NCI-H2227 treated with DMSO at 0.1 percent for 48 hours (cell line): ENCODE results near the gene SPRYD4.
"Not testable (repeated sequence)": the region's sequence is repeated elsewhere in the genome, so short reads cannot be mapped to it uniquely, and the experiment has no call there.

Source experiments
- DNase-seq: peaks from one replicate; lab custom pipeline; 2025; lab: John Stamatoyannopoulos, UW

Gene SPRYD4

GRCh38 chr12:56476972-56477432 lies 8.6 kb downstream of the SPRYD4 start:
- no peak for DNase-seq

- no peak for DNase-seq
Measured at GRCh38 chr12:56477521-56478225, 9.3 kb downstream of the SPRYD4 start.

- no peak for DNase-seq
Measured at GRCh38 chr12:56479625-56480024, 11.2 kb downstream of the SPRYD4 start.

- DNase-seq, result no peak
Measured at GRCh38 chr12:56484566-56484965, 16.2 kb downstream of the SPRYD4 start.

- no peak for DNase-seq
Measured at GRCh38 chr12:56486694-56487093, 18.3 kb downstream of the SPRYD4 start.

- peak; percentile 10 for DNase-seq
Measured at GRCh38 chr12:56487448-56488040, 19.2 kb downstream of the SPRYD4 start.

- peak; percentile 66 for DNase-seq
Measured at GRCh38 chr12:56488041-56488955, 19.9 kb downstream of the SPRYD4 start, which contains the start of gene GLS2. Gene GLS2, minus strand, starts transcription at chr12:56488161. Its CDS starts 43 bp downstream, at chr12:56488118.

- no peak for DNase-seq
Measured at GRCh38 chr12:56490360-56490759, 22.0 kb downstream of the SPRYD4 start.

- not testable (repeated sequence) for DNase-seq
Measured at GRCh38 chr12:56493409-56494105, 25.2 kb downstream of the SPRYD4 start.

GRCh38 chr12:56494106-56494415 lies 25.7 kb downstream of the SPRYD4 start:
- DNase-seq, result not testable (repeated sequence)

- not testable (repeated sequence) for DNase-seq
Measured at GRCh38 chr12:56494481-56494880, 26.1 kb downstream of the SPRYD4 start.

GRCh38 chr12:56496704-56497103 lies 28.3 kb downstream of the SPRYD4 start:
- not testable (repeated sequence) for DNase-seq

GRCh38 chr12:56498126-56498902 lies 29.9 kb downstream of the SPRYD4 start:
- not testable (repeated sequence) for DNase-seq

GRCh38 chr12:56499452-56499851 lies 31.1 kb downstream of the SPRYD4 start:
- not testable (repeated sequence) for DNase-seq

- DNase-seq, result not testable (repeated sequence)
Measured at GRCh38 chr12:56499879-56500278, 31.5 kb downstream of the SPRYD4 start.

GRCh38 chr12:56510786-56511185 lies 42.4 kb downstream of the SPRYD4 start:
- no peak for DNase-seq

GRCh38 chr12:56514014-56514318 lies 45.6 kb downstream of the SPRYD4 start:
- DNase-seq, result not testable (repeated sequence)

GRCh38 chr12:56517854-56518253 lies 49.5 kb downstream of the SPRYD4 start:
- no peak for DNase-seq

- no peak for DNase-seq
Measured at GRCh38 chr12:56518570-56518969, 50.2 kb downstream of the SPRYD4 start.

- DNase-seq, result no peak
Measured at GRCh38 chr12:56520048-56520447, 51.7 kb downstream of the SPRYD4 start.

GRCh38 chr12:56520506-56520905 lies 52.1 kb downstream of the SPRYD4 start:
- no peak for DNase-seq
